C4-2B (cell line): ENCODE data around the gene PSMD4.

Source experiments
- H3K27ac ChIP-seq: fragments of 450-650 bp; 2 replicates; pipeline ENCODE4 v1.5.1; 2017
- CTCF ChIP-seq: fragments of 450-650 bp; conservative IDR thresholded peaks from 2 replicates; pipeline ENCODE4 v1.5.1; 2017; ENCODE audit warnings: mild to moderate bottlenecking
- ZFX ChIP-seq: fragments of 450-650 bp; IDR thresholded peaks from 2 replicates; pipeline ENCODE4 v1.6.1; 2017

PSMD4 gene

GRCh38 chr1:151277249-151277648 is 22.7 kb downstream of the PSMD4 start:
- no peak for TF ChIP-seq CTCF
- no peak for TF ChIP-seq ZFX
- H3K27ac ChIP-seq = no peak overlapping the region

- TF ChIP-seq ZFX (no peak), CTCF (no peak)
These were observed 26.9 kb downstream of the PSMD4 start for GRCh38 chr1:151281225-151281968.

GRCh38 chr1:151281969-151282882 is 27.7 kb downstream of the PSMD4 start, which contains the start of gene ZNF687:
Gene ZNF687 (plus strand): TSS chr1:151282299. CDS start chr1:151286292, 3,993 bp downstream.
- peak within 1 kb of the TSS; percentile 90 for H3K27ac ChIP-seq
- TF ChIP-seq CTCF (no peak), ZFX (peak; percentile 72; the same call in 1 of the 2 replicates)

More at GRCh38 chr1:151281225-151281968, 26.9 kb downstream of the PSMD4 start:
- H3K27ac ChIP-seq = peak overlapping the region; percentile 90

- peak; percentile 58; the same call in 1 of the 2 replicates for TF ChIP-seq ZFX
- no peak for TF ChIP-seq CTCF
- H3K27ac ChIP-seq = peak overlapping the region; percentile 90
These were observed 28.6 kb downstream of the PSMD4 start for GRCh38 chr1:151282883-151283725.

GRCh38 chr1:151284013-151284577 is 29.6 kb downstream of the PSMD4 start:
- no peak overlapping the region for H3K27ac ChIP-seq

More at GRCh38 chr1:151284013-151284577, 29.6 kb downstream of the PSMD4 start:
- TF ChIP-seq CTCF = no peak
- no peak for TF ChIP-seq ZFX
